C4-2B (cell line): ENCODE measurements around the gene STAB2.

Source experiments
- CTCF ChIP-seq: fragments of 450-650 bp; conservative IDR thresholded peaks from 2 replicates; pipeline ENCODE4 v1.5.1; 2017; ENCODE audit warnings: mild to moderate bottlenecking
- ZFX ChIP-seq: fragments of 450-650 bp; IDR thresholded peaks from 2 replicates; pipeline ENCODE4 v1.6.1; 2017

GRCh38 chr12:103786201-103786600 is 199.1 kb downstream of the STAB2 start:
- no peak for TF ChIP-seq CTCF
- TF ChIP-seq ZFX: no peak
